ENCODE results near the gene AHI1. TPM values are rescaled to one million over a fixed set of nuclear protein-coding genes. Genes with fewer than 3 reads are reported as not detected.

AHI1 gene
- total RNA-seq, 1 experiment from 2014 or later = 26.5 TPM

GRCh38 chr6:135390458-135390857 is 107.1 kb downstream of the AHI1 start:
- no peaks in the 10 kb centered on the region for H3K27me3 Mint-ChIP-seq (ENCODE audit: insufficient read depth, unreplicated experiment)
- DNase-seq (ENCODE audit: unreplicated experiment) = no peak
- BruUV-seq (replicated peaks) = no TSS peak
- POLR2A ChIA-PET = interaction anchor here (1.0 kb wide), 1 partner anchor 17 kb away, joined by 3 read pairs; no protein-coding TSS in a partner anchor
- CTCF ChIA-PET = interaction anchor here (0.8 kb wide), 1 partner anchor 8 kb away, joined by 3 read pairs; no protein-coding TSS in a partner anchor
- intact Hi-C loops (cut with micrococcal nuclease) = no loop called here
- no peak overlapping the region for H3K27ac Mint-ChIP-seq (ENCODE audit: low read depth, unreplicated experiment)
- H3K36me3 Mint-ChIP-seq (ENCODE audit: insufficient read depth, unreplicated experiment) = peaks cover 6% of the 10 kb centered on the region
- H3K4me3 Mint-ChIP-seq (ENCODE audit: unreplicated experiment) = no peak overlapping the region
- no peak for TF ChIP-seq CTCF (IDR thresholded peaks at IDR 0.05; ENCODE audit: unreplicated experiment)
- H3K4me1 Mint-ChIP-seq (ENCODE audit: insufficient read depth, unreplicated experiment) = no peaks in the 10 kb centered on the region
- H3K9me3 Mint-ChIP-seq (ENCODE audit: unreplicated experiment) = no peaks in the 10 kb centered on the region

GRCh38 chr6:135385299-135385698 is 112.2 kb downstream of the AHI1 start:
- BruUV-seq (replicated peaks) = no TSS peak
- Mint-ChIP-seq H3K9me3 (ENCODE audit: unreplicated experiment) (no peaks in the 10 kb centered on the region), H3K4me3 (ENCODE audit: unreplicated experiment) (no peak overlapping the region), H3K27ac (ENCODE audit: low read depth, unreplicated experiment) (no peak overlapping the region), H3K36me3 (ENCODE audit: insufficient read depth, unreplicated experiment) (peaks cover 6% of the 10 kb centered on the region), H3K27me3 (ENCODE audit: insufficient read depth, unreplicated experiment) (no peaks in the 10 kb centered on the region), H3K4me1 (ENCODE audit: insufficient read depth, unreplicated experiment) (no peaks in the 10 kb centered on the region)
- no peak for TF ChIP-seq CTCF (IDR thresholded peaks at IDR 0.05; ENCODE audit: unreplicated experiment)
- ChIA-PET CTCF (interaction anchor here (0.8 kb wide), 1 partner anchor 241 kb away, joined by 3 read pairs; no protein-coding TSS in a partner anchor), POLR2A (no interaction called here)
- intact Hi-C loops (cut with micrococcal nuclease) = no loop called here
- no peak for DNase-seq (ENCODE audit: unreplicated experiment)

GRCh38 chr6:135383766-135384165 is 113.8 kb downstream of the AHI1 start:
- no peak overlapping the region for H3K27ac Mint-ChIP-seq (ENCODE audit: low read depth, unreplicated experiment)
- no peaks in the 10 kb centered on the region for H3K4me1 Mint-ChIP-seq (ENCODE audit: insufficient read depth, unreplicated experiment)
- CTCF ChIA-PET = no interaction called here
- POLR2A ChIA-PET = no interaction called here
- H3K9me3 Mint-ChIP-seq (ENCODE audit: unreplicated experiment) = no peaks in the 10 kb centered on the region
- BruUV-seq (replicated peaks) = no TSS peak
- no peaks in the 10 kb centered on the region for H3K27me3 Mint-ChIP-seq (ENCODE audit: insufficient read depth, unreplicated experiment)
- H3K4me3 Mint-ChIP-seq (ENCODE audit: unreplicated experiment) = no peak overlapping the region
- H3K36me3 Mint-ChIP-seq (ENCODE audit: insufficient read depth, unreplicated experiment) = peaks cover 6% of the 10 kb centered on the region
- intact Hi-C loops (cut with micrococcal nuclease) = no loop called here
- TF ChIP-seq CTCF (IDR thresholded peaks at IDR 0.05; ENCODE audit: unreplicated experiment) = no peak
- no peak for DNase-seq (ENCODE audit: unreplicated experiment)

GRCh38 chr6:135383301-135383700 is 114.2 kb downstream of the AHI1 start:
- no peaks in the 10 kb centered on the region for H3K9me3 Mint-ChIP-seq (ENCODE audit: unreplicated experiment)
- CTCF ChIA-PET = no interaction called here
- TF ChIP-seq CTCF (IDR thresholded peaks at IDR 0.05; ENCODE audit: unreplicated experiment) = no peak
- DNase-seq (ENCODE audit: unreplicated experiment) = no peak
- intact Hi-C loops (cut with micrococcal nuclease) = no loop called here
- peaks cover 5% of the 10 kb centered on the region for H3K36me3 Mint-ChIP-seq (ENCODE audit: insufficient read depth, unreplicated experiment)
- H3K27me3 Mint-ChIP-seq (ENCODE audit: insufficient read depth, unreplicated experiment) = no peaks in the 10 kb centered on the region
- BruUV-seq (replicated peaks) = no TSS peak
- H3K27ac Mint-ChIP-seq (ENCODE audit: low read depth, unreplicated experiment) = no peak overlapping the region
- POLR2A ChIA-PET = no interaction called here
- no peak overlapping the region for H3K4me3 Mint-ChIP-seq (ENCODE audit: unreplicated experiment)
- no peaks in the 10 kb centered on the region for H3K4me1 Mint-ChIP-seq (ENCODE audit: insufficient read depth, unreplicated experiment)
